Measurements from ENCODE around the gene RARS1. TPM values are rescaled to one million over a fixed set of nuclear protein-coding genes. Genes with fewer than 3 reads are reported as not detected.

The RARS1 gene
- total and polyA plus RNA-seq, 2 of the 8 experiments (the other 6 are each of a cell fraction or from before 2014, with no cell fraction given): 30.2 to 108 TPM

DNA sequence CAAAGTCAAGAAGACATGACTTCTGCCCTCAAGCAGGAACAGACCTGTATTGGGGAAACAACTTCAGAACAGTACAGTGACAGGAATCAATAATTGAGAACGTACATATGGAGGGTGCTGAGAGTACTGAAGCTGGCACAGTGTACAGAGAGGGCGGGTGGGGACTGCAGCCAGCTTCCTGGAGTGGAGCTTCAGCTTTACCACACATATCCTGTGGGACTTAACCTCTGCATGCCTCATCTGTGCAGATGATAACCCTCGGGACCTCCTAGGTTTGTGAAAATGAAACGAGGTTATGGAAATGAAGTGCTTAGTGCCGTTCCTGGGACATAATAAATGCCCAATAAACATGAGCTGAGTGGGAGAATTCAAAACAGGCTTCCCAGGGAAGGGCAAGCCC, 22.1 kb upstream of the RARS1 start (continued):
- TF ChIP-seq FOSL1 (IDR thresholded peaks at IDR 0.05; ENCODE audit: insufficient read depth, low read depth, low read length) (no peak), KDM5A (IDR thresholded peaks at IDR 0.05; ENCODE audit: low read length) (no peak)
